ENCODE data around the gene CNTNAP2. TPM values are rescaled to one million over a fixed set of nuclear protein-coding genes. Genes with fewer than 3 reads are reported as not detected.

CNTNAP2 gene
- total and polyA plus RNA-seq, 7 donors = 0.60 to 2.4 (median 1.7) TPM

DNA sequence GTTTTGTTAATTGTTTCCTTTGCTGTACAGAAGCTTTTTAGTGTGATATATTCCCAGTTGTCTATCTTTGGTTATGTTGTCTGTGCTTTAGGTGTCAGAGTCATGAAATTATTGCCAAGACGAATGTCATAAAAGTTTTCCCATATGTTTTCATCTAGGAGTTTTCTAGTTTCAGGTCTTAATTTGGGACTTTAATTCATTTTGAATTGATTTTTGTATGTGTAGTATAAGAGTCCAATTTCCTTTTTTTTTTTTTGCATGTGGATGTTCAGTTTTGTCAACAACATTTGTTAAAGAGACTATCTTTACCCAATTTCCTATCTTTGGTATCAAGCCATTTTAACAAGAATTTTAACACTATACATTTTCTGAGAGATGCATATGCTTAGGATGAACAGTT is 432.2 kb downstream of the CNTNAP2 start:
- TF ChIP-seq, protein P1, sequence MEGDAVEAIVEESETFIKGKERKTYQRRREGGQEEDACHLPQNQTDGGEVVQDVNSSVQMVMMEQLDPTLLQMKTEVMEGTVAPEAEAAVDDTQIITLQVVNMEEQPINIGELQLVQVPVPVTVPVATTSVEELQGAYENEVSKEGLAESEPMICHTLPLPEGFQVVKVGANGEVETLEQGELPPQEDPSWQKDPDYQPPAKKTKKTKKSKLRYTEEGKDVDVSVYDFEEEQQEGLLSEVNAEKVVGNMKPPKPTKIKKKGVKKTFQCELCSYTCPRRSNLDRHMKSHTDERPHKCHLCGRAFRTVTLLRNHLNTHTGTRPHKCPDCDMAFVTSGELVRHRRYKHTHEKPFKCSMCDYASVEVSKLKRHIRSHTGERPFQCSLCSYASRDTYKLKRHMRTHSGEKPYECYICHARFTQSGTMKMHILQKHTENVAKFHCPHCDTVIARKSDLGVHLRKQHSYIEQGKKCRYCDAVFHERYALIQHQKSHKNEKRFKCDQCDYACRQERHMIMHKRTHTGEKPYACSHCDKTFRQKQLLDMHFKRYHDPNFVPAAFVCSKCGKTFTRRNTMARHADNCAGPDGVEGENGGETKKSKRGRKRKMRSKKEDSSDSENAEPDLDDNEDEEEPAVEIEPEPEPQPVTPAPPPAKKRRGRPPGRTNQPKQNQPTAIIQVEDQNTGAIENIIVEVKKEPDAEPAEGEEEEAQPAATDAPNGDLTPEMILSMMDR (IDR thresholded peaks at IDR 0.05) = no peak
- TF ChIP-seq EP300 (IDR thresholded peaks at IDR 0.05) (no peak), POLR2A (IDR thresholded peaks at IDR 0.05) (no peak), POLR2AphosphoS5 (IDR thresholded peaks at IDR 0.05) (no peak)
- Histone ChIP-seq H3K9me3 (no peaks in the 10 kb centered on the region), H3K27ac (no peak overlapping the region), H3K27me3 (no peaks in the 10 kb centered on the region), H3K4me3 (no peak overlapping the region), H3K4me1 (no peaks in the 10 kb centered on the region), H3K36me3 (no peaks in the 10 kb centered on the region)
- no peak for DNase-seq
- intact Hi-C loops (cut with DNase I) = no loop called here
- 76 to 82% methylated on average over 1 of the region's 1 CpG for WGBS, 2 donors

DNA sequence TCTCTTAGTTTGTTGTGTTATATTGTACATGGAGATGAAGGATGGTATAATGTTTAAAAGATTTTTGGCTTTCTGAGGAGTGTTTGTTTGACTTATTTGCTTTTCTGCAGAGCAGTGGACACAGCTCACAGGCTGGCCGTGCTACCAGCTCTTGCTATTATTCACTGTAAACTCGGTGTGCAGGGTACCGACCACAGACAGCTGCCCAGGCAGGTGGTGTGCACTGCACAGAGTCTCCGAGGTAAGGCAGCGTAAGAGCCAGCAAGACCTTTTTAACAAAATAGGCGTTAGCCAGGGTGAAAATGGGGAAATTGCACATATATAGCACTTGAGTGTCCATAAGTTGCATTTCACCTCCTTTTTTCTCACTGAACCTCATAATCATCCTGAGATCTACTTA is 438.0 kb downstream of the CNTNAP2 start:
- 45 to 75% methylated on average over 6 of the region's 6 CpGs for WGBS, 2 donors
- no peaks in the 10 kb centered on the region for H3K4me1 ChIP-seq
- H3K27ac ChIP-seq = no peak overlapping the region
- no peak overlapping the region for H3K4me3 ChIP-seq
- intact Hi-C loops (cut with DNase I) = no loop called here
- TF ChIP-seq, protein P1 (IDR thresholded peaks at IDR 0.05) = no peak
- TF ChIP-seq POLR2A (IDR thresholded peaks at IDR 0.05) = no peak
- no peak for TF ChIP-seq POLR2AphosphoS5 (IDR thresholded peaks at IDR 0.05)
- no peak for TF ChIP-seq EP300 (IDR thresholded peaks at IDR 0.05)
- H3K36me3 ChIP-seq = no peaks in the 10 kb centered on the region
- H3K27me3 ChIP-seq = no peaks in the 10 kb centered on the region
- H3K9me3 ChIP-seq = no peaks in the 10 kb centered on the region
- no peak for DNase-seq

- H3K27ac ChIP-seq = no peak overlapping the region
- no peaks in the 10 kb centered on the region for H3K9me3 ChIP-seq
- H3K4me3 ChIP-seq = no peak overlapping the region
- no peaks in the 10 kb centered on the region for H3K36me3 ChIP-seq
- H3K27me3 ChIP-seq = no peaks in the 10 kb centered on the region
- TF ChIP-seq POLR2A (IDR thresholded peaks at IDR 0.05) = no peak
- TF ChIP-seq, protein P1 (IDR thresholded peaks at IDR 0.05) = no peak
- TF ChIP-seq POLR2AphosphoS5 (IDR thresholded peaks at IDR 0.05) = no peak
- no peak for TF ChIP-seq EP300 (IDR thresholded peaks at IDR 0.05)
- 73 to 77% methylated on average over 4 of the region's 4 CpGs for WGBS, 2 donors
- intact Hi-C loops (cut with DNase I) = no loop called here
- DNase-seq = no peak
- no peaks in the 10 kb centered on the region for H3K4me1 ChIP-seq
These were observed 441.4 kb downstream of the CNTNAP2 start for GRCh38 chr7:146557971-146558469.

DNA sequence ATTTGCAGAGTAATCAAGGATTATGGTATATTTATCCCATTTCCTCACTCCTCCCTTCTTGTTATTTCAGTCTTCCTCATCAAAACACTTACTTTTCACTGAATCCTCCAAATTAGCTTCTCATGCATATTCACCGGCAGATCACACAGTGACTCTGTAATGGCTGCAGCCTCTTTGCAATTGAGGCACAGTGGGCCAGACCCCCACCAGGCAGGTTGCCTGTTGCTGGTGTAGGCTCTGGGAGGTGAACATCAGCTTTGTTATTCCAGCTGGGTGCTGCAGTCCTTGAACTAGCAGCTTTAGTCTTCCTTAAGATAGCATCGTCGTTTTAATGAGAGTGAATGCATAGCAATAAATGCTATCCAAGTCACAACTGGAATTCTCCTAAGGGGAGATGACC is 449.3 kb downstream of the CNTNAP2 start:
- Histone ChIP-seq H3K4me3 (no peak overlapping the region), H3K4me1 (no peaks in the 10 kb centered on the region), H3K27ac (no peak overlapping the region), H3K27me3 (no peaks in the 10 kb centered on the region), H3K9me3 (no peaks in the 10 kb centered on the region), H3K36me3 (no peaks in the 10 kb centered on the region)
- intact Hi-C loops (cut with DNase I) = no loop called here
- WGBS, 2 donors = 83 to 86% methylated on average over 3 of the region's 3 CpGs
- no peak for DNase-seq
- TF ChIP-seq, protein P1 (IDR thresholded peaks at IDR 0.05) = no peak
- TF ChIP-seq POLR2A (IDR thresholded peaks at IDR 0.05) (no peak), EP300 (IDR thresholded peaks at IDR 0.05) (no peak), POLR2AphosphoS5 (IDR thresholded peaks at IDR 0.05) (no peak)

- TF ChIP-seq POLR2AphosphoS5 (IDR thresholded peaks at IDR 0.05) (no peak), EP300 (IDR thresholded peaks at IDR 0.05) (no peak), POLR2A (IDR thresholded peaks at IDR 0.05) (no peak)
- TF ChIP-seq, protein P1 (IDR thresholded peaks at IDR 0.05) = no peak
- no peaks in the 10 kb centered on the region for H3K9me3 ChIP-seq
- intact Hi-C loops (cut with DNase I) = no loop called here
- DNase-seq = no peak
- no peak overlapping the region for H3K27ac ChIP-seq
- 39 to 49% methylated on average over 2 of the region's 2 CpGs for WGBS, 2 donors
- H3K4me3 ChIP-seq = no peak overlapping the region
- H3K36me3 ChIP-seq = no peaks in the 10 kb centered on the region
- no peaks in the 10 kb centered on the region for H3K27me3 ChIP-seq
- no peaks in the 10 kb centered on the region for H3K4me1 ChIP-seq
These were observed 459.3 kb downstream of the CNTNAP2 start for GRCh38 chr7:146575903-146576302.
